ENCODE results near the gene SP5.

GRCh38 chr2:170717599-170717963 lies 2.4 kb downstream of the SP5 start:
- TF ChIP-seq POLR2A (IDR thresholded peaks at IDR 0.05) = no peak
- TF ChIP-seq CTCF (IDR thresholded peaks at IDR 0.05) = no peak
